ENCODE measurements around the gene CPNE9. TPM values are rescaled to one million over a fixed set of nuclear protein-coding genes. Genes with fewer than 3 reads are reported as not detected.
A peak's percentile ranks its signal among the peaks of the same experiment; 100 is the strongest.

The CPNE9 gene
- total RNA-seq, 1 donor from 2014 or later = not detected

GRCh38 chr3:9715764-9716437, 12.3 kb downstream of the CPNE9 start:
- DNase-seq (ENCODE audit: low read depth, low spot score) = peak; percentile 58

GRCh38 chr3:9716801-9717555, 13.3 kb downstream of the CPNE9 start:
- no peak for DNase-seq (ENCODE audit: low read depth, low spot score)

DNA sequence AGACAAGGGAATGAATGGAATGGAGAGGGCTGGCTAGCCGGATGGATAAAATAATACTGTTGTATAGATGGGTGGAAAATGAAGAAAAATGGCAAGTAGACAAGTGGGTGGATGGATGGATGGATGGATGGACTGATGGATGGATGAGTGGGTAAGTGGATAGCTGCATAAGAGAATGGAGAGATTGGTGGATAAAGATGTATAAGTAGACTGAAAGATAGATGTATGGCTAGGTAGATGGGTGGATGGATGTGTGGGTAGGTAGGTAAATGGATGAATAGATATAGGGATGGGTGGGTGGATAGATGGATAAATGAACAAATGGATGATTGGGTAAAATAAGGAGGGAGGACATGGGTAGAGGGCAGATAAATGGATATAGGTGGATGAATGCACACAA, 13.9 kb downstream of the CPNE9 start:
- DNase-seq (ENCODE audit: low read depth, low spot score) = no peak

- no peak for DNase-seq (ENCODE audit: low read depth, low spot score)
These were observed 14.5 kb downstream of the CPNE9 start for GRCh38 chr3:9718118-9718517.

- no peak for DNase-seq (ENCODE audit: low read depth, low spot score)
These were observed 17.5 kb downstream of the CPNE9 start for GRCh38 chr3:9721015-9721699.

GRCh38 chr3:9721700-9722060, 18.0 kb downstream of the CPNE9 start:
- DNase-seq (ENCODE audit: low read depth, low spot score) = no peak

GRCh38 chr3:9725775-9726515, 22.3 kb downstream of the CPNE9 start:
- DNase-seq (ENCODE audit: low read depth, low spot score) = no peak

DNA sequence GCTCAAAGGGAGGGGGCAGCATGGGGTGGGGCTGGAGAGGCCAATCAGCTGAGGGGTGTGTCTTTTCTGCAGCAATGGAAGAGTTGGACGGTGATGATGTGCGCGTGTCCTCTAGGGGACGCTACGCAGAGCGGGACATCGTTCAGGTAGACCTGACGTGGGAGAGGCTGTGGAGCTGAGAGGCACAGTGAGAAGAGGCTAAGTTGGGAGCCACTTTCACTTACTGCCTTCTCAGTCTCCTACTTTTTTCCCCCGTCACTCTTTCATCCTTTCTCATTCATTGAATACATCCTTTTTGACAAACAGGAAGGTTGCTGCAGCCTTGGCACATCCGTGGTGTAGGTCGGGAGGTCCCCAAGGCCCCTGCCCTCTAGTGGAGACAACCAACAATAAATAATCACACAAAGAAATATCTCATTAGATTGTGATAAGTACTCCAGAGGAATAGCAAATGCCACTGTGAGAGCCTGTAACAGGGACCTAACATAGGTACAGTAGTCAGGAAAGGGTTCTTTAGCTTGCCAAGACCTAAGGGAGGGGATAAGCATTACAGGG, 23.5 kb downstream of the CPNE9 start:
- no peak for DNase-seq (ENCODE audit: low read depth, low spot score)

DNA sequence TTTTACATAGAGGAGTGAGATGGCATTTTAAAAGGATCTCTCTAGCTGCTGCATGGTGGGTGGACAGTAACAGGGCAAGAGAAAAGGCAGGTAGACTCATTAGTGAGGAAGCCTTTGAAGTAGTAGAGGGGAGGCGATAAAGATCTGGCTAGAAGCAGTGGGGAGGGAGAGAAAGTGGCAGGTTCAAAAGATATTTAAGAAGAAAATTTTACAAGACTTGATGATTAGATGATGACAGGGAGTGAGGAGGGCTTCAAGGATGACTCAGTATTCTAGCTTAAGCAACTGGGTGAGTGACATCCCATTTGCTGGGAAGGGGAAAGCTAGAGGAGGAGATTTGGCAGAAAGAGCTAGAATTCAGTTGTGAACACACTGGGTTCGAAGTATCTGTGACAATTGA, 24.1 kb downstream of the CPNE9 start:
- no peak for DNase-seq (ENCODE audit: low read depth, low spot score)

GRCh38 chr3:9729419-9729818, 25.8 kb downstream of the CPNE9 start:
- no peak for DNase-seq (ENCODE audit: low read depth, low spot score)

DNA sequence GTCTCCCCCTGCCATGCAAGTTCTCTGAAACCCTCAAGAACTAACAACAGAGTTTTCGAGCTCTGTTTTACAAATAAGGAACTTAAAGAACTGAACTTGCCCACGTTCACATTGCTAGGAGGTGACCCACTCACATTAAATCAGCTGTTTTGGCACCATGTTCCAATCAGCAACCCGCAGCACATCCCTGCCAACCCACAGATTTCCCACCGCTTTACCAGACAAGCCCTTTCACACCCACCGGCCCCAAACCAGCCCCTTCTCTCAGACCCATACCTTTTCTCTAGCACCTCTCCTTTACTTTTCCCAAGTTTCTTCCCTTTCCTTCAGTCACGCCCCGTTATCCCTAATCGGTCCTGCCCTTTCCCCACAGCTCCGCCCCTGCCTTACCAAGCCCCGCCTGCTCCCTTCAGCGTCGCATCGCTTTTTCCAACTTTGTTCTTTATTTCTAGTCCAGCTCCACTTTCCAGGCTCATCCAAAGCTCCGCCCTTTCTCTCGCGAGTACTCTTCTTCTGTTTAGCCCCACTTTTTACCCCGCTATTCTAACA, 27.1 kb downstream of the CPNE9 start:
- DNase-seq (ENCODE audit: low read depth, low spot score) = no peak

DNA sequence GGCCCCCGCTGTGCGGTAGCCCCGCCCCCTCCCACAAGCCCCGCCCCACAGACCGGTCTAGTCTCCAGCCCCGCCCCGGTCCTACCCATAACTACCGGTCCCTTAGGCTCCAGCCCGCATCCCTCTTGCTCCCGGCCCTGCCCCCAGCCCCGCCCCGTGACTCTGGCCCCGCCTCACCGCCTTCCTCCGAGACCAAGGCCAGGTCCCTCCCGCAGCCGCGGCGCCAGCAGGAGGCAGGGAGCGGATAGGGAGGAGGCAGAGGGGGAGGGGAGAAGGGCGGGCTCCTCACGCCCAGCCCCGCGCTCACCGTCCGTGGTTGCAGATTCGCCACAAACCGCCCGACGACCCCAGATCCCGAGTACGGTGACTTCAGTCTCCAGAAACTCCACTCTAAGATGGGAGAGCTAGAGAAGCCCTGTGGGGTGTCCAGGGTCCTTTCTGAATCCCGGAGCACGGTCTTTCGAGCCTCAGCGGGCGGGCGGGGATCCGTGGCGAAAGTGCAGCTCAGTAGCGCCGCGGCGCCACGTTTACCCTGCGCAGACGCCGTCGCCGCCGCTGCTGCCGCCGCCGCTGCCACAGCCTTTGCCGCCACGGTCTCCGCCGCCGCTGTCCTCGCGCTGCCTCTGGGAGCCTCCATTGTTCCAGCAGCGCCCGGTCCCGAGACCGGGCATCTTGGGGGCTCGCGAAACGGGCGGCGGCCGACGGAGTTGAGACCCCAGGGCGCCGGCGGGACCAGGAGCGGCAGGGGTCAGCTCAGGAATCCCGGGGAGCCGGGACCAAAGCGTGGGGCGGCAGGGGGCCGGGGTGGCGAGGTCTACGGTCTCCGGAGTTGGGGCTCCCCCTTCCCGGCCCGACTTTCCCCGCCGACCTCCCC, 27.8 kb downstream of the CPNE9 start, which contains the start of gene BRPF1:
TSS of gene BRPF1 (plus strand) at position 530 of the 874 bp plus-strand sequence. CDS start 2,406 bp downstream, outside the sequence.
- peak; percentile 97 for DNase-seq (ENCODE audit: low read depth, low spot score)

GRCh38 chr3:9732080-9732739, 28.6 kb downstream of the CPNE9 start:
- no peak for DNase-seq (ENCODE audit: low read depth, low spot score)

DNA sequence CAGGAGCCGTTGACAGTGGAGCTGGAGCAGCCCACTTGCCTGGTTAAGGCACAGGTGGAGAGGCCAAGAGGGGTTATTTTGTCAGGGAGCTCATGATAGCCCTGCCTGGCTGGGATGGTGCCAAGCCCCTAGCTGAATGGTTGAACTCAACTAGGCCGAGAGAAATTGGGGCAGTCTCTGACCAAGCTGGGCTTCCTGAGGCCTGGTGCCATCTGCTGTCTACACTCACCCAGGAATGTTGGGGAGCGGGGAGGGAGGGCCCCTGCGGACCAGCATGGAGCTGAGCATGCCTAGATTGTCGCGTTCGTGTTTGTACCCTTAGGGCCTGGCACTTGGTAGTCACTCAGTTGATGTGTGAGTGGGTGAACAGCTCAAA, 29.1 kb downstream of the CPNE9 start:
- DNase-seq (ENCODE audit: low read depth, low spot score) = no peak

- DNase-seq (ENCODE audit: low read depth, low spot score) = no peak
These were observed 33.2 kb downstream of the CPNE9 start for GRCh38 chr3:9736831-9737230.

DNA sequence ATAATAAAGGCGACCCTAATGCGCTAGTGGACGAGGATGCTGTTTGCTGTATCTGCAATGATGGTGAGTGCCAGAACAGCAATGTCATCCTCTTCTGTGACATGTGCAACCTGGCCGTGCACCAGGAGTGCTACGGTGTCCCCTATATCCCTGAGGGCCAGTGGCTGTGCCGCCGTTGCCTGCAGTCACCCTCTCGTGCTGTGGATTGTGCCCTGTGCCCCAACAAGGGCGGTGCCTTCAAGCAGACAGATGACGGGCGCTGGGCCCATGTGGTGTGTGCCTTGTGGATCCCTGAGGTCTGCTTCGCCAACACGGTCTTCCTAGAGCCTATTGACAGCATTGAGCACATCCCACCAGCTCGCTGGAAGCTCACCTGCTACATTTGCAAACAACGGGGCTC, 35.5 kb downstream of the CPNE9 start:
- no peak for DNase-seq (ENCODE audit: low read depth, low spot score)

- no peak for DNase-seq (ENCODE audit: low read depth, low spot score)
These were observed 38.9 kb downstream of the CPNE9 start for GRCh38 chr3:9742560-9742959.

DNA sequence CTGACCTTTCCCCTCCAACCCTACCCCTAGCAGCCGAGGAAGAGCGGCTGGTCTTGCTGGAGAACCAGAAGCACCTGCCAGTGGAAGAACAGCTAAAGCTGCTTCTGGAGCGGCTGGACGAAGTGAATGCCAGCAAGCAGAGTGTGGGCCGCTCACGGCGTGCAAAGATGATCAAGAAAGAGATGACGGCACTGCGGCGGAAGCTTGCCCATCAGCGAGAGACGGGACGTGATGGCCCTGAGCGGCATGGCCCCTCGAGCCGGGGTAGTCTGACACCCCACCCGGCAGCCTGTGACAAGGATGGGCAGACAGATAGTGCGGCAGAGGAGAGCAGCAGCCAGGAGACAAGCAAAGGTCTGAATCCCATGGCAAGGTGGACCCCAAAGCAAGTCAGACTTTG, 39.9 kb downstream of the CPNE9 start:
- DNase-seq (ENCODE audit: low read depth, low spot score) = no peak

DNA sequence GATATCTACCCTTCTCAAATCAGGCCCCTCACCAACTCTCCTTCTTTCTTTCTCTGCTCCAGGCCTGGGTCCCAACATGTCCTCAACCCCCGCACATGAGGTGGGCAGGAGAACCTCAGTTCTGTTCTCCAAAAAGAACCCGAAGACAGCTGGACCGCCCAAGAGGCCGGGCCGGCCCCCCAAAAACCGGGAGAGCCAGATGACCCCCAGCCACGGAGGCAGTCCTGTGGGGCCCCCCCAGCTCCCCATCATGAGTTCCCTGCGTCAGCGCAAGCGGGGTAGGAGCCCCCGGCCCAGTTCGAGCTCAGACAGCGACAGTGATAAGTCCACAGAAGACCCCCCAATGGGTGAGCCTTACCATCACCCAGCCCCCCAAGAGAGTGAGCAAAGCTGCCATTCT, 40.5 kb downstream of the CPNE9 start:
- DNase-seq (ENCODE audit: low read depth, low spot score) = no peak

DNA sequence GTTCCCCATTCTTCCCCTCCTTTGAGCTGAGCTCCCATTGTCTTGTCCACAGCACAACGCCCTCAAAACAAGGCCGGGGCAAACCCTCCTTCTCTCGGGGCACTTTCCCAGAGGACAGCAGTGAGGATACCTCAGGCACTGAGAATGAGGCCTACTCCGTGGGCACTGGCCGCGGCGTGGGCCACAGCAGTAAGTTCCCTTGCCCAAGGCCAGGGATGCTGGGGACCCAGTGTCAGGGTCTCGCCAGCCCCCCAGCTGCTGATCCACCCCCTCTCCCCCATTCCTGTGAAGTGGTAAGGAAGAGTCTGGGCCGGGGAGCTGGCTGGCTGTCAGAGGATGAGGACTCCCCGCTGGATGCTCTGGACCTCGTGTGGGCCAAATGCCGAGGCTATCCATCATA, 41.9 kb downstream of the CPNE9 start:
- DNase-seq (ENCODE audit: low read depth, low spot score) = no peak

Measured in pulmonary artery endothelial cell (primary cell).